ENCODE results near the gene LAMC2.

DNA sequence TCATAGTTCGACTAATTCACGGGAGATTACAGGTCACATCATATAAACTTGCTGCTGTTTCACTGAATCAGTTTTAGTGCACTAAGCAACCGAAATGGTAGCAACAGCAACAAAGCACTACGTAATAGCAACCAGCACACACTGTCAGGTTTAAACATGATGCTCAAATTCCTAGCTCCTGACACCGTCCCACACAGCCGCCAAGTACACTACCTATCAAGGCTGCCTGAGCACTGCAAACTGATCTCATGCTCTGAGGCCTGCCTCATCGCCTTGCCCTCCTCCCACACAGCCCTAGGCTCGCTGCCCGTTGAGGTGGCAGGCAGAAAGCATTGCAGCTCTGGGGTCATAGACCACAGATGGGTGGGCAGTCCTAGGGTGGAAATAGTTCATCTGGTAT, 12.4 kb downstream of the LAMC2 start:
- TF ChIP-seq, protein P1, sequence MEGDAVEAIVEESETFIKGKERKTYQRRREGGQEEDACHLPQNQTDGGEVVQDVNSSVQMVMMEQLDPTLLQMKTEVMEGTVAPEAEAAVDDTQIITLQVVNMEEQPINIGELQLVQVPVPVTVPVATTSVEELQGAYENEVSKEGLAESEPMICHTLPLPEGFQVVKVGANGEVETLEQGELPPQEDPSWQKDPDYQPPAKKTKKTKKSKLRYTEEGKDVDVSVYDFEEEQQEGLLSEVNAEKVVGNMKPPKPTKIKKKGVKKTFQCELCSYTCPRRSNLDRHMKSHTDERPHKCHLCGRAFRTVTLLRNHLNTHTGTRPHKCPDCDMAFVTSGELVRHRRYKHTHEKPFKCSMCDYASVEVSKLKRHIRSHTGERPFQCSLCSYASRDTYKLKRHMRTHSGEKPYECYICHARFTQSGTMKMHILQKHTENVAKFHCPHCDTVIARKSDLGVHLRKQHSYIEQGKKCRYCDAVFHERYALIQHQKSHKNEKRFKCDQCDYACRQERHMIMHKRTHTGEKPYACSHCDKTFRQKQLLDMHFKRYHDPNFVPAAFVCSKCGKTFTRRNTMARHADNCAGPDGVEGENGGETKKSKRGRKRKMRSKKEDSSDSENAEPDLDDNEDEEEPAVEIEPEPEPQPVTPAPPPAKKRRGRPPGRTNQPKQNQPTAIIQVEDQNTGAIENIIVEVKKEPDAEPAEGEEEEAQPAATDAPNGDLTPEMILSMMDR (IDR thresholded peaks at IDR 0.05), result no peak
- TF ChIP-seq POLR2A (IDR thresholded peaks at IDR 0.05), result peak in 1 of 4 donors; percentile 21

Measured in esophagus squamous epithelium (tissue), 4 donors.